Activated CD8-positive, alpha-beta memory T cell treated with anti-CD3 and anti-CD28 coated beads for 36 hours (primary cell): ENCODE data around the gene CEACAM1. TPM values are rescaled to one million over a fixed set of nuclear protein-coding genes. Genes with fewer than 3 reads are reported as not detected.
"Not testable (repeated sequence)": the region's sequence is repeated elsewhere in the genome, so short reads cannot be mapped to it uniquely, and the experiment has no call there.

ENCODE experiments used
- CTCF ChIA-PET: fragments of 350-600 bp; sonication (Branson Sonifier 250); formaldehyde crosslinking; loops from one replicate; lab custom pipeline; 2021; ENCODE audit warnings: antibody characterized with exemption; lab: Charles Lee
- POLR2A ChIA-PET: fragments of 350-600 bp; sonication (Branson Sonifier 250); formaldehyde crosslinking; loops from one replicate; lab custom pipeline; 2021; ENCODE audit warnings: antibody characterized with exemption; lab: Charles Lee
- total RNA-seq, 2 experiments: library from RNA; stranded (reverse); gene quantifications; one replicate each; pipeline ENCODE4 v1.2.3, GENCODE V29; 2021

Gene CEACAM1
- total RNA-seq, 2 experiments from 2014 or later: 0.55 to 1.2 TPM

DNA sequence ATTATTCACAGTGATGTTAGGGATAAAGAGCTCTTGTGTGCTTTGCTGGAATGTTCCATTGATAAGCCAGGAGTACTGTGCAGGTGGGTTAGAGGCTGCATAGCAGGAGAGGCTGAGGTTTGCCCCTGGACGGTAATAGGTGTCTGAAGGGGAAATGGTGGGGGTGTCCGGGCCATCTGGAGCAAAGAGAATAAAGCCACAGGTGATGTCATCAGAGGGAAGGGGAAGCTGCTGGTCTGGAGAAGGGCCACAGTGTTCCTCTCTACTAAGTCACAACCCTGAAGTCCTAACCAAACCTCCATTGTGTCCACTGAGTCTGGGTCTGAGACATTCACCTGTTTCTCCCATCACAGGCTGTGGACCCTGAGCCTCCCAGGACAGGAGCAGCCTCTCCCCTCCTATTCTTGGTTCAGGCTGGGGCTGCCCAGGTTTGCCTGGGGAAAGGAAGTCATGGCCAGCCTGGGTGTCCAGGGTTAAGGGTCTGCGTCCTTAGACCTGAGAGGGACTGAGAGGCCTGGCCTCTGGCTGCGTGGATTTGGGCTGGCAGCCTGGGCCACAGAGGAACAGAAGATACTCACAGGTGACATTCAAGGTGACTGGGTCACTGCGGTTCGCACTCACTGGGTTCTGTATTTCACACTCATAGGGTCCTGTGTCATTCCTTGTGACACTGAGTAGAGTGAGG is 6.8 kb downstream of the CEACAM1 start:
- CTCF ChIA-PET: interaction anchor here (1.3 kb wide), 1 partner anchor 12 kb away, joined by 3 read pairs; no protein-coding TSS in a partner anchor

GRCh38 chr19:42519108-42519507 is 9.2 kb downstream of the CEACAM1 start:
- ChIA-PET CTCF (interaction anchor here (0.9 to 1.2 kb wide), 2 partner anchors 10 to 69 kb away, joined by 4 read pairs; no protein-coding TSS in a partner anchor), POLR2A (no interaction called here)

More for the DNA sequence above, 6.8 kb downstream of the CEACAM1 start:
- POLR2A ChIA-PET: no interaction called here

GRCh38 chr19:42516771-42517170 is 11.5 kb downstream of the CEACAM1 start:
- ChIA-PET CTCF (interaction anchor here (0.7 kb wide), 1 partner anchor 67 kb away, joined by 3 read pairs; no protein-coding TSS in a partner anchor), POLR2A (no interaction called here)

GRCh38 chr19:42515241-42515832 is 12.9 kb downstream of the CEACAM1 start:
- POLR2A ChIA-PET: no interaction called here
- CTCF ChIA-PET: no interaction called here

DNA sequence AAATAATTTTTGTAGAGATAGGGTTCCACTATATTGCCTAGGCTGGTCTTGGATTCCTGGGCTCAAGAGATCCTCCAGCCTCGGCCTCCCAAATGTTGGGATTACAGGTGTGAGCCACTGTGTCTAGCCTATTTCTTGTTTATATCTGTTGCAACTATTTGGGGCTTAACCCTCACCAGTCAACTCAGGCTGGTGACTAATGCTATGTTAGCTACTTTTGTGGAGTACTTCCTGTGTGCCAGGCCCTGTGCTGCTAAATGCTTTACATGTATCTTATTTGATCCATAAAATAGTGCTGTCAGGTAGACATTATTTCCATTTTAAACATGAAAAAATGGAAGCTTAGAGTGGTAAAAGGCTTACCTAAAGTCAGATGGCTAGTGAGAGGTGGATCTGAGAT is 13.8 kb downstream of the CEACAM1 start:
- POLR2A ChIA-PET: no interaction called here
- CTCF ChIA-PET: no interaction called here

GRCh38 chr19:42512743-42513304 is 15.5 kb downstream of the CEACAM1 start:
- CTCF ChIA-PET: no interaction called here

DNA sequence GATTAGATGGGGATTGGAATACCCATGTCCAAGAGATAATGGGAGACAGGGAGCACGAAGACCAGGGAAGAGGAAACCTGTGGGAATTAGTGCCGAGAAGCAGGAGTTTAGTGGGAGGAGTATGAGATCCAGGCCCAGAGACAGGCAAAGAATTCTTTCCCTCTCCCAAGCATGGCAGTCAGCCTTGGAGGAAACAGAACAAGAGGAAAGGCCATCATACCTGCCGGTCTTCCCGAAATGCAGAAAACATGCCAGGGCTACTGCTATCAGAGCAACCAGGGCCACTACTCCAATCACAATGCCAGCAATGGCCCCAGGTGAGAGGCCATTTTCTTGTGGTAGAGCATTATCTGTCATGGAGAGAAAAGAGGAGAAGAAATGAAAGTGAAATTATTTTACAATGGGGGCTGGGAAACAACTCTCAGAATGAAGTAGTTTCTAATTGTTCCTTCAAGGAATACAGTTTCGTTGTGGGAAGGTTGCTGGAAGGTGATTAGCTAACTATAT is 16.1 kb downstream of the CEACAM1 start:
- POLR2A ChIA-PET: interaction anchor here (0.7 kb wide), 1 partner anchor 33 kb away, joined by 3 read pairs; no protein-coding TSS in a partner anchor
- CTCF ChIA-PET: no interaction called here

More at GRCh38 chr19:42512743-42513304, 15.5 kb downstream of the CEACAM1 start:
- POLR2A ChIA-PET: interaction anchor here (0.7 kb wide), 1 partner anchor 34 kb away, joined by 3 read pairs; no protein-coding TSS in a partner anchor

DNA sequence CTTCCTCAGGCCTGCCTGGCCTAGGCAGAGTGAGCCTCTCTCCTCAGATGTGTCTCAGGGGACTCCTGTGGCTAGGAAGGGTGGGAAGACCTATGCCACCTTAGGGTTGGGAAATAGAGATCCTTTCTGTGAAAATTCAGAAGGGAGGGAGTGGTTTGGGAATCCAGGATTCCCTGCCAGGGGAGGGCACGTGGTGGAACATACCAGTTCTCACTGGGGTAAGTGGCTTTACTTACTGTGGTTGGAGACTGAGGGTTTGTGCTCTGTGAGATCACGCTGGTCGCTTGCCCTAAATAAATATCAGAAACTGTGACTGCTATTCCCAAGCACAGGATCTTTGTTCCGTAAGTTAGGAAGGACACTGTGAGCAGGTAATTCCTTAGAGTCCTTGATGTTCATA is 16.9 kb downstream of the CEACAM1 start:
- POLR2A ChIA-PET: no interaction called here
- CTCF ChIA-PET: no interaction called here

- ChIA-PET CTCF (interaction anchor here (1.5 kb wide), 1 partner anchor 17 kb away, joined by 4 read pairs; no protein-coding TSS in a partner anchor), POLR2A (no interaction called here)
Observed at GRCh38 chr19:42508892-42509444, 19.3 kb downstream of the CEACAM1 start.

DNA sequence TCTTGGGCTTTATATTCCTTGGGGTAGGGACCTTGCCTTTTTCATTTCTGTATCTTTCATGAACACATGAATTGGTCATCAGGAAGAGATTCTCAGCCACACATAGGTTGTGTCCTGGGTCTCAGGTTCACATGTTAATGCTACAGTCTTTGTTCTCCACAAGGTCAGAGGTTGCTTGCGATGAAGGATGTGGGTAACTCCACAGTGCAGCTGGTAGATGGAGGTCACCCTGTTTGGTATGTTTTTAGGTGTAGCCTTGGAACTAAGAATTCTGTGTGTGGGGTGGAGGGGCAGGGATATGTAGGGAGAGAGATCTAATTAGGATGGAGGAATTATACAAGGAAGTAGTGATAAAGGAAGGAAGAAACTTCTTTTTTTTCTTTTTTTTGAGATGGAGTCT is 23.2 kb downstream of the CEACAM1 start:
- POLR2A ChIA-PET: no interaction called here
- CTCF ChIA-PET: interaction anchor here (2.1 kb wide), 1 partner anchor 23 kb away, joined by 6 read pairs; the partner anchor contains the start of gene CEACAM1

DNA sequence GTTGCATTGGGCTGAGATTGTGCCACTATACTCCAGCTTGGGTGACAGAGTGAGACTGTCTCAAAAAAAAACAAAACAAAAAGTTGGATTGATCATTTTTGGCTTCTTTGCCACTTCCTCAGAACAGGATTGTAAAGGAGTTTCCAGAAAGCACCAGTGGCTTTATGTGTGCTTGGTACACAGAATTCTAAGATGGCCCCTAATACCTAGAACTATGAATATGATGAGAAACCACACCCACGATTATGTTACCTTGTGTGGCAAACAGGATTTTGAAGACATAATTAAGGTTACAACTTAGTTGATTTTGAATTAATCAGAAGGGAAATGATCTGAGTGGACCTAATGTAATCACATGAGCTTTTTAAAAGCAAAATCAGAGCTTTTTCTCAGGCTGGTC is 26.5 kb downstream of the CEACAM1 start:
- POLR2A ChIA-PET: no interaction called here
- CTCF ChIA-PET: interaction anchor here (0.8 kb wide), 1 partner anchor 11 kb away, joined by 3 read pairs; no protein-coding TSS in a partner anchor

DNA sequence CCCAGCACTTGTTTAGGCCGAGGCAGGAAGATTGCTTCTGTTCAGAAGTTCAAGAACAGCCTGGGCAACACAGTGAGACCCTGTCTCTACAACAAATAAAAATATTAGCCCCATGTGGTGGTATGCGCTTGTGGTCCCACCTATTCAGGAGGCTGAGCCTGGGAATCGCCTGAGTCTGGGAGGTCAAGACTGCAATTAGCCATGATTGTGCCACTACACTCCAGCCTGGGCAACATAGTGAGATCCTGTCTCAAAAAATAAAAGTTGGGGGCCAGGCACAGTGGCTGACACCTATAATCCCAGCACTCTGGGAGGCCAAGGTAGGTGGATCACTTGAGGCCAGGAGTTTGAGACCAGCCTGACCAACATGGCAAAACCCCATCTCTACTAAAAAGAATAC is 27.0 kb downstream of the CEACAM1 start:
- POLR2A ChIA-PET: not testable (repeated sequence)

DNA sequence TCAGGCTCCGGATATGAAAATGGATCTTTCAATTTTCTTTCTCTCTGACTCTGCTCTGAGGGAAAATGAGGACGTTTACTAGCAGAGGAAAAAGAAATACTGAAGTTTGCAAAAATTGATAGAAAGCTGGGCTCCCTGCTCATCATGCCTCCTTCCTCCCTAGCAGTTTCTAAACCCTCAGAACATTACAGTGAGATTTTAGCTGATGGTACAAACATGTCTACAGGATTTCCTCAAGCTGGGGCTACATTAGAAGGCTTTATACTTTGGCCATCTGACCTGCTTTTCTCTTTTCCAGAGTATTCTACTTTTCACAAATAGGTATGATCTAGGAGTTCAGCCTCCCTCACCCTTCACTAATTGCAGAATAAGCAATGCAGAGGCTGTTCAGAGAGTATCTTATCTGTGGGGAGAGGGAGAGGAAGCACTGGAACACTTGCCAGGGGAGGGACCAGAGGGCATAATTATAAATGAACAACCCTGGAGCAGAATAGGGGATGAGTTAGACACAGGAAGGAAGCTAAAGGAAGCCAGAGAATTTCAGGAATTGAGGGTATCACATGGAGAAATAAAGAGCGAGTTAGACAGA is 30.0 kb downstream of the CEACAM1 start:
- POLR2A ChIA-PET: no interaction called here
- CTCF ChIA-PET: no interaction called here

More for the DNA sequence above, 27.0 kb downstream of the CEACAM1 start:
- CTCF ChIA-PET: not testable (repeated sequence)

DNA sequence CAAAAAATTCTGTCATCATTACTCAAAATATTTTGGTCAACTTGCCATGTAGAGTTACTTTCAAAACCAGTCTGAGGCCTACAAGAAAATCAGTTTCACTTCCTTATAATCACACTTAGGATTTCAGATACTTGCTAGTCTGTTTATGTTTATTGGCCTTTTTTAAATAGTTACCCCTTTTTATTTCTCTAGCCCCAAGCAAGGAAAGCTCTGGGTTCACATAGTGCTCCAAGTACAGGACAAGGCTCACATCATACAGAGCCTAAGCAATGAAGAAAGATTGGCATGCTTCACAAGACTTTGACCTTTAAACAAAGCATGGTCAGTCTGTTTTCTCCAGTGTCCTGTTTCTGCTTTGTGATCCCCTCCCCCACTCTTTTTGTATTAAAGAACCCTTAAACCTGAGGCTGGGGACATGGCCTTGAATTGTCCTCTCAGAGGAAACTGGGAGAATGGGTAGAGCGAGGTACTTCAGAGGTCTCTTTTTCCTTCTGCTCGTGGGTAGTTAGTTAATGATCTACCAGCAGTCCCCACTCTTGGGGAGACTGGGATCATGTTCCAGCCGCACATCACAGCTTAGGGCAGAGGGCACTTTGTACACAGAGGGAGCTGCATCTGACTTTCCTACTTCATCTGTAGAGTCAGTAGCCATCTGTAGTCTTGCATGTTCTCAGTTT is 30.7 kb downstream of the CEACAM1 start:
- ChIA-PET CTCF (no interaction called here), POLR2A (no interaction called here)

DNA sequence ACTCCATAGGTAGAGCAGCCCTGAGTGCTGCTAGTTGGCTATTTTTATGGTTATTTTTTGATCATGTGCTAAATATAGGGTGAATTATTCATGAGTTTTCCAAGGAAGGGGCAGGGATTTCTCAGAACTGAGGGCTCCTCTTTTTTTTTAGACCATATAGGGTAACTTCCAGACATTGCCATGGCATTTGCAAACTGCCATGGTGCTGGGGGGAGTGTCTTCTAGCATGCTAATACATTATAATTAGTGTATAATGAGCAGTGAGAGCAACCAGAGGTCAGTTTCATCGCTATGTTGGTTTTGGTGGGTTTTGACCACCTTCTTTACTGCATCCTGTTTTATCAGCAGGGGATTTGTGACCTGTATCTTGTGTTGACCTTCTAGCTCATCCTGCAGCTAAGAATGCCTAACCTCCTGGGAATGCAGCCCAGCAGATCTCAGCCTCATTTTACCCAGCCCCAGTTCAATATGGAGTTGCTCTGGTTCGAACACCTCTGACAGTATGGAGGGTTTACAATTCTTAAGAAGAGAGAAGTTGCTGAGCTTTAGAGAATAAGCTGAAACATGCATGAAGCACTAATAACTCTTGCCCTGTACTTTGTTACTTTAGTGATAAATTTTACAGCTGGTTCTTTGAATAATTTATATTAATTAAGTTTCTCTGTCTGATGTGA is 31.7 kb downstream of the CEACAM1 start:
- POLR2A ChIA-PET: no interaction called here

DNA sequence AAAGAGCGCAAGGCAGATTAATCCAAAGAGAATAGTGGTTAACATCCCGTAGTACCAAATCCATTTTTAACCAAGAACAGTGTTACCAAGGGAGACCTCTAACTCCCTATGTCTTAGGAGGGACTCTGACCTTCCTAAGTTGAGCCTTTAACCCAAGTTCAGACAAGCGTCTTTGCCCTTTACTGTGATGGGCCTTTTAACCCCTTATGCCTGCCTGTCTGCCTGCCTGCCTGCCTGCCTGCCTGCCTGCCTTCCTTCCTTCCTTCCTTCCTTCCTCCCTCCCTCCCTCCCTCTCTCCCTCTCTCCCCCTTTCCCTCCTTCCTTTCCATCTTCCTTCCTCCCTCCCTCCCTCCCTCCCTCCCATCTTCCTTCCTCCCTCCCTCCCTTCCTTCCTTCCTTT is 32.6 kb downstream of the CEACAM1 start:
- CTCF ChIA-PET: no interaction called here

More for the DNA sequence above, 31.7 kb downstream of the CEACAM1 start:
- CTCF ChIA-PET: no interaction called here

DNA sequence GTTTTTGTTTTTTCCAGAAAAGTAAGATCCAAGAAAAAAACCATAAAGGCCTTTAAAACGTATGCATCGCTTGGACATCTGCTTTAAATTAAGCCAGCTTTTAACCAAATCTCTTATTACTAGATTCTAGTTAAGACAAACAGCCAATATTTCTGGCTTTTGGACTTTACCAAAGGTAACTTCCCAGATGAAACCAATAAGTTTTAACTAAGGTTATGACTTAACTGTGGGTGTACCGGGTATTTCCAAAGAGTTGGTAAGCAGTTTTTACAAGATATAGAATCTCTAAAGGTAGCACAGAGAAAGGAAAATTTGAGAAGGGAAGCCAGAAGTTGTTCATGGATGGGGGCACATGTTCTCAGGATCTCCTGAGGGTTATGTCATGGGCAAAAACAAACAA is 34.0 kb downstream of the CEACAM1 start:
- ChIA-PET CTCF (no interaction called here), POLR2A (no interaction called here)

More for the DNA sequence above, 32.6 kb downstream of the CEACAM1 start:
- POLR2A ChIA-PET: no interaction called here
